Thymus (tissue), 11 donors: ENCODE results near the gene ASB15. TPM values are rescaled to one million over a fixed set of nuclear protein-coding genes. Genes with fewer than 3 reads are reported as not detected.

Experiments used
- DNase-seq, 9 donors: peaks; one replicate each; pipeline ENCODE4 v3.0.0-alpha.2; 2013; ENCODE audit warnings: low spot score in 9 of 9, low read depth in 6 of 9, missing footprints in 1 of 9
- H3K27ac ChIP-seq, 2 donors: one replicate each; pipeline ENCODE4 v1.5.1; 2013; ENCODE audit warnings: control low read depth in 1 of 2, low read depth in 1 of 2, low read length in 1 of 2, mild to moderate bottlenecking in 1 of 2, moderate library complexity in 1 of 2
- H3K27me3 ChIP-seq, 2 donors: one replicate each; pipeline ENCODE4 v1.5.1; 2013; ENCODE audit warnings: low read length in 1 of 2; ENCODE audit not compliant: control insufficient read depth in 2 of 2, insufficient read depth in 1 of 2
- H3K36me3 ChIP-seq, 2 donors: one replicate each; pipeline ENCODE4 v1.5.1; 2013; ENCODE audit warnings: low read length in 1 of 2, mild to moderate bottlenecking in 1 of 2, moderate library complexity in 1 of 2; ENCODE audit not compliant: control insufficient read depth in 2 of 2, insufficient read depth in 2 of 2
- H3K4me1 ChIP-seq, 2 donors: one replicate each; pipeline ENCODE4 v1.5.1; 2013; ENCODE audit warnings: low read length in 2 of 2; ENCODE audit not compliant: control insufficient read depth in 2 of 2, insufficient read depth in 2 of 2
- H3K4me3 ChIP-seq, 2 donors: one replicate each; pipeline ENCODE4 v1.5.1; 2013; ENCODE audit warnings: low read length in 2 of 2, control low read depth in 1 of 2, mild to moderate bottlenecking in 1 of 2
- H3K9me3 ChIP-seq, 2 donors: one replicate each; pipeline ENCODE4 v1.5.1; 2013; ENCODE audit warnings: low read length in 1 of 2, mild to moderate bottlenecking in 1 of 2; ENCODE audit not compliant: control insufficient read depth in 2 of 2, insufficient read depth in 1 of 2
- WGBS: extraction: QIAGEN DNeasy Blood & Tissue Kit; methylation state at CpG from one replicate; pipeline ENCODE4 v1.1.7; 2013; 5-methylcytosine and 5-hydroxymethylcytosine counted together
- polyA plus RNA-seq: library from polyadenylated mRNA; stranded (reverse); fragments of 200-250 nt; gene quantifications from one replicate; pipeline ENCODE4 v1.2.3, GENCODE V29; 2013
- total RNA-seq: library from RNA; stranded (reverse); fragments of 120-200 nt; gene quantifications from one replicate; pipeline ENCODE4 v1.2.4, GENCODE V29; 2013
- donor health status: healthy.

Gene ASB15
- total and polyA plus RNA-seq, 2 donors, result 0.05 TPM; not detected in 1

GRCh38 chr7:123677061-123677715 lies 75.6 kb downstream of the ASB15 start:
- Histone ChIP-seq H3K27ac (no peak overlapping the region), H3K36me3 (peaks cover 3 to 15% of the 10 kb centered on the region in 2 donors), H3K27me3 (no peaks in the 10 kb centered on the region), H3K4me3 (no peak overlapping the region), H3K4me1 (no peaks in the 10 kb centered on the region), H3K9me3 (no peaks in the 10 kb centered on the region)
- DNase-seq, result no peak
- WGBS, result 91% methylated on average over 2 of the region's 2 CpGs

GRCh38 chr7:123679614-123680013 lies 78.0 kb downstream of the ASB15 start:
- Histone ChIP-seq H3K4me3 (no peak overlapping the region), H3K9me3 (no peaks in the 10 kb centered on the region), H3K36me3 (peaks cover 3 to 15% of the 10 kb centered on the region in 2 donors), H3K27me3 (no peaks in the 10 kb centered on the region), H3K4me1 (no peaks in the 10 kb centered on the region), H3K27ac (no peak overlapping the region)
- no peak for DNase-seq
- WGBS, result 96% methylated on average over 3 of the region's 3 CpGs

- Histone ChIP-seq H3K4me3 (no peak overlapping the region), H3K9me3 (no peaks in the 10 kb centered on the region), H3K27me3 (no peaks in the 10 kb centered on the region), H3K27ac (no peak overlapping the region), H3K4me1 (no peaks in the 10 kb centered on the region), H3K36me3 (peaks cover 3 to 23% of the 10 kb centered on the region in 2 donors)
- DNase-seq, result no peak
- WGBS, result 97% methylated on average over 3 of the region's 3 CpGs
Observed at GRCh38 chr7:123680580-123680979, 79.0 kb downstream of the ASB15 start.

- no peaks in the 10 kb centered on the region for H3K9me3 ChIP-seq
- DNase-seq, result no peak
Observed at GRCh38 chr7:123681561-123681960, 79.9 kb downstream of the ASB15 start.

GRCh38 chr7:123682690-123683089 lies 81.1 kb downstream of the ASB15 start:
- WGBS, result 94% methylated on average over 1 of the region's 1 CpG
- H3K27me3 ChIP-seq, result no peaks in the 10 kb centered on the region
- H3K4me3 ChIP-seq, result no peak overlapping the region
- no peaks in the 10 kb centered on the region for H3K4me1 ChIP-seq
- peak in 8 of 9 donors; percentile 29 to 74 (median 44) for DNase-seq
- peaks cover 3 to 29% of the 10 kb centered on the region in 2 donors for H3K36me3 ChIP-seq
- no peaks in the 10 kb centered on the region for H3K9me3 ChIP-seq
- H3K27ac ChIP-seq, result no peak overlapping the region

More at GRCh38 chr7:123681561-123681960, 79.9 kb downstream of the ASB15 start:
- no peak overlapping the region for H3K4me3 ChIP-seq
- H3K4me1 ChIP-seq, result no peaks in the 10 kb centered on the region
- H3K27ac ChIP-seq, result no peak overlapping the region
- H3K27me3 ChIP-seq, result no peaks in the 10 kb centered on the region
- peaks cover 3 to 23% of the 10 kb centered on the region in 2 donors for H3K36me3 ChIP-seq
- 96% methylated on average over 2 of the region's 2 CpGs for WGBS

- no peak for DNase-seq
- WGBS, result 96% methylated on average over 2 of the region's 2 CpGs
- Histone ChIP-seq H3K27me3 (no peaks in the 10 kb centered on the region), H3K36me3 (peaks cover 7 to 36% of the 10 kb centered on the region in 2 donors), H3K4me1 (no peaks in the 10 kb centered on the region), H3K27ac (no peak overlapping the region), H3K9me3 (no peaks in the 10 kb centered on the region), H3K4me3 (no peak overlapping the region)
Observed at GRCh38 chr7:123687161-123687560, 85.5 kb downstream of the ASB15 start.

DNA sequence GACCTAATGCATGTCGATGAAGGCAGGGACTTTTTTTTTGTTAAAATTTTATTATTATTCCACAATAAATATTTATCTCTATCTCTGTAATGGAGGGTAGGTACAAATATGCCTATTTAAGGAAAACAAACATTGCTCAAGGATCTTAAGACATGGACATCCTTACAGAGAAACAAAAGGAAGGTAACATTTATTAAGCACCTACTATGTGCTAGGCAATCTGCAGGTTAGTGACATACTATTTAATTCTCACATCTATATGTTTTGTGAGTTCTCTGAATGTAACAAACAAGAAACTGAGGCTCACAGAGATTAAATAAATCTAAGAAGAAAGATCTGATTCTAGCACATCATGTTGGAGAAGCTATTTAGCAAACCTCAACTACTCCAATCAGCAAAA lies 86.1 kb downstream of the ASB15 start:
- DNase-seq, result no peak

More for the DNA sequence above, 86.1 kb downstream of the ASB15 start:
- peaks cover 13 to 41% of the 10 kb centered on the region in 2 donors for H3K36me3 ChIP-seq
- no peaks in the 10 kb centered on the region for H3K27me3 ChIP-seq
- peaks cover 0 to 5% of the 10 kb centered on the region in 2 donors for H3K4me1 ChIP-seq
- no peak overlapping the region for H3K4me3 ChIP-seq
- H3K27ac ChIP-seq, result no peak overlapping the region
- WGBS, result 97% methylated on average over 1 of the region's 1 CpG
- no peaks in the 10 kb centered on the region for H3K9me3 ChIP-seq

Other genes with a start within 250 kb of the ASB15 start
- gene IQUB, start 67.2 kb upstream of the ASB15 start, total RNA-seq, result 0.14 TPM
- 0.32 TPM for gene IQUB, start 67.2 kb upstream of the ASB15 start, polyA plus RNA-seq
- 73.5 TPM for gene NDUFA5, start 44.0 kb upstream of the ASB15 start, total RNA-seq
- gene NDUFA5, start 44.0 kb upstream of the ASB15 start, polyA plus RNA-seq, result 146 TPM
- gene LMOD2, start 54.0 kb downstream of the ASB15 start, total RNA-seq, result 0.05 TPM
- 0.23 TPM for gene LMOD2, start 54.0 kb downstream of the ASB15 start, polyA plus RNA-seq
- 3.6 TPM for gene WASL, start 147.2 kb downstream of the ASB15 start, total RNA-seq
- 17.8 TPM for gene WASL, start 147.2 kb downstream of the ASB15 start, polyA plus RNA-seq
- gene HYAL4, start 243.3 kb downstream of the ASB15 start, total RNA-seq, result 0.05 TPM
- 0.30 TPM for gene HYAL4, start 243.3 kb downstream of the ASB15 start, polyA plus RNA-seq